Measurements from ENCODE around the gene SLAIN2.

The SLAIN2 gene

DNA sequence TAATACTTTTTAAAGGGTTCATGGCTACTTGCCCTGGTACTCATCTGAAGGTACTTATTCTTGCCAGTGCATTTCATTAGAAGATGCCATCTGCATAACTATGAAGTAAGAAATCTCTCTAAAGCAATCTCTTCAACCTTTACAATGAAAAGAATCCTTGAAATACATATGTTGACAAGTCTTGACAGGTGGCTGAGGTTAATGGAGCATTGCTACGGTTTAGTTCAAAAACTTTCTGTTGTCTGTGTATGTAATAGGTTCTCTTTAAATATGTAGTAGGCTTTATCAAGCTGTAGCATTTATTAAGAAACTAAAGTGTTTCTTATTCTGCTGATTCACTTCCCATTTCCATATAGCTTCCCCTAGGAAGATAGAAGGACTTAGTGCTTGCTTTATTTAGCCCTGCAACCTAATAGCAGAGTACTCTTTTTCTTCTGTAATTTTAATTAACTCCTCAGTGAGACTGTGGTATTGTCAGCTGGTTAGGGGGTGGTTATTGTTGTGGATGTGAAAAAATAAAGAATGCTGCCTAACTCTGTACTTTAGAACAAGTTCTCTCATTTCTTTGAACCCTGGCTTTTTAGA, 39.3 kb downstream of the SLAIN2 start:
- TF ChIP-seq, protein P1, sequence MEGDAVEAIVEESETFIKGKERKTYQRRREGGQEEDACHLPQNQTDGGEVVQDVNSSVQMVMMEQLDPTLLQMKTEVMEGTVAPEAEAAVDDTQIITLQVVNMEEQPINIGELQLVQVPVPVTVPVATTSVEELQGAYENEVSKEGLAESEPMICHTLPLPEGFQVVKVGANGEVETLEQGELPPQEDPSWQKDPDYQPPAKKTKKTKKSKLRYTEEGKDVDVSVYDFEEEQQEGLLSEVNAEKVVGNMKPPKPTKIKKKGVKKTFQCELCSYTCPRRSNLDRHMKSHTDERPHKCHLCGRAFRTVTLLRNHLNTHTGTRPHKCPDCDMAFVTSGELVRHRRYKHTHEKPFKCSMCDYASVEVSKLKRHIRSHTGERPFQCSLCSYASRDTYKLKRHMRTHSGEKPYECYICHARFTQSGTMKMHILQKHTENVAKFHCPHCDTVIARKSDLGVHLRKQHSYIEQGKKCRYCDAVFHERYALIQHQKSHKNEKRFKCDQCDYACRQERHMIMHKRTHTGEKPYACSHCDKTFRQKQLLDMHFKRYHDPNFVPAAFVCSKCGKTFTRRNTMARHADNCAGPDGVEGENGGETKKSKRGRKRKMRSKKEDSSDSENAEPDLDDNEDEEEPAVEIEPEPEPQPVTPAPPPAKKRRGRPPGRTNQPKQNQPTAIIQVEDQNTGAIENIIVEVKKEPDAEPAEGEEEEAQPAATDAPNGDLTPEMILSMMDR (IDR thresholded peaks at IDR 0.05; ENCODE audit: insufficient read depth, low read length, poor library complexity, severe bottlenecking) = no peak
- no peak for DNase-seq (ENCODE audit: extremely low read depth, insufficient read length)
- no peak overlapping the region for H3K4me3 ChIP-seq (replicated peaks; ENCODE audit: low read depth, low read length)
- H3K27me3 ChIP-seq (replicated peaks; ENCODE audit: control insufficient read depth, insufficient read depth, low read length) = no peaks in the 10 kb centered on the region
- no peaks in the 10 kb centered on the region; the same call in none of the 2 replicates for H3K36me3 ChIP-seq (ENCODE audit: control insufficient read depth, insufficient read depth, low read length)

DNA sequence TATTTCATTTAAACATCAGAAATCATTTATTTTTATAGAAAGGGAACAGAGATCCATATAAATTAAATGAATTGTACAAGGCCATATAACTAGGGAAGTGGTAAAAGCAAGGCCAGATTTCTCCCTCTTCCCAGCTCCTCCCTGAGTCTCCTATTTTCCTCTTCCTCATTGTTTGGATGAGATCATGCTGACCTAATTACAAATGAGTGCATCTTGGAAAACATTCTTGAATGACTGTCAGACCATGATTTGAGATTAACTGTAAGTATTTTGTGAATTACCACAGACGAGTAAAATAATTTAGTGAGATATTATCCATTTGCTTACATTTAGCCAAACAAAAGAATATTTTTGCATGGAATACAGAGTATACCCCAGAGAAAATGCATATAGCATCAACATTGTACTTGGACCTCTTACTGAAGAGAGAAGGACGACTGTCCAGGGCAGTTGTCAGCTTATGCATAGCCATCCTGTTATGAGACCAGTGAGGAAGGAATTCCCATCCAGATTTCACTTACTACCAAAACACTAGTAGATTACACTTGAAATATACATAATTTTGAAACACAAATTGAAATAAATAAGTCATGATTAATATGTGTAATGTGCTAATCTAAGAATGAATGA, 47.3 kb downstream of the SLAIN2 start:
- no peaks in the 10 kb centered on the region; the same call in 1 of the 2 replicates for H3K36me3 ChIP-seq (ENCODE audit: control insufficient read depth, insufficient read depth, low read length)
- TF ChIP-seq, protein P1 (IDR thresholded peaks at IDR 0.05; ENCODE audit: insufficient read depth, low read length, poor library complexity, severe bottlenecking) = no peak

DNA sequence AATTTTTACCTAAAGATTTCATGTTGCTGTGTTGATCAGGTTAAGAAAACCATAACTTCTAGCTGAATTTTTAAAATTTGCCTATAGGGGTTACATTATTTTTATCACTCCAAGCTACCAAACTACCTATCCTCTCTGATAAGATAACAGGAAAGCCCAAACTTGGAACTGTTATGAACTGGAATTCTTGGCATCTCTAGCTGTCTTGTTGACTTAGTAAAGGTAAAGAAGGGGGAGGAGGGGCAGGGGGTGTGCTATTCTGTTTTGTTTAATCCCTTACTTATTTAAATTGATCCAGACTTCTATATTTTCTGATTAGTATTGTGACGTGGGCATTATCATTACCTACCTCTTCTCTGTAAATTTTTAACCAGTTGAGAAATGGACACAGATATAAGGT, 54.7 kb downstream of the SLAIN2 start:
- Histone ChIP-seq H3K27me3 (replicated peaks; ENCODE audit: control insufficient read depth, insufficient read depth, low read length) (no peaks in the 10 kb centered on the region), H3K36me3 (ENCODE audit: control insufficient read depth, insufficient read depth, low read length) (no peaks in the 10 kb centered on the region; the same call in 1 of the 2 replicates), H3K4me3 (replicated peaks; ENCODE audit: low read depth, low read length) (no peak overlapping the region)
- TF ChIP-seq, protein P1 (IDR thresholded peaks at IDR 0.05; ENCODE audit: insufficient read depth, low read length, poor library complexity, severe bottlenecking) = no peak
- no peak for DNase-seq (ENCODE audit: extremely low read depth, insufficient read length)

More for the DNA sequence above, 47.3 kb downstream of the SLAIN2 start:
- no peaks in the 10 kb centered on the region for H3K27me3 ChIP-seq (replicated peaks; ENCODE audit: control insufficient read depth, insufficient read depth, low read length)
- H3K4me3 ChIP-seq (replicated peaks; ENCODE audit: low read depth, low read length) = no peak overlapping the region
- no peak for DNase-seq (ENCODE audit: extremely low read depth, insufficient read length)

DNA sequence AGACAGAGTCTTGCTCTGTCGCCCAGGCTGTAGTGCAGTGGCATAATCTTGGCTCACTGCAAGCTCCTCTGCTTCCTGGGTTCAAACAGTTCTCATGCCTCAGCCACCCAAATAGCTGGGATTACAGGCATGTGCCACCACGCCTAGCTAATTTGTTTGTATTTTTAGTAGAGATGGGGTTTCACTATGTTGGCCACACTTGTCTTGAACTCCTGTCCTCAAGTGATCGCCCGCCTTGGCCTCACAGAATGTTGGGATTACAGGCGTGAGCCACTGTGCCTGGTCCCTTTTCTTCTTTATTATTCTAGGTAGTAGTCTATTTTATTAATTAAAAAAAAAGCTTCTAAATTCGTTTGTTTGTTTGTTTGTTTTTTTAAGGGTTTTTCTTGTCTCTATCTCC, 59.1 kb downstream of the SLAIN2 start:
- Histone ChIP-seq H3K36me3 (ENCODE audit: control insufficient read depth, insufficient read depth, low read length) (peaks cover 3% of the 10 kb centered on the region), H3K4me3 (replicated peaks; ENCODE audit: low read depth, low read length) (no peak overlapping the region), H3K27me3 (replicated peaks; ENCODE audit: control insufficient read depth, insufficient read depth, low read length) (no peaks in the 10 kb centered on the region)
- TF ChIP-seq, protein P1 (IDR thresholded peaks at IDR 0.05; ENCODE audit: insufficient read depth, low read length, poor library complexity, severe bottlenecking) = no peak
- no peak for DNase-seq (ENCODE audit: extremely low read depth, insufficient read length)

DNA sequence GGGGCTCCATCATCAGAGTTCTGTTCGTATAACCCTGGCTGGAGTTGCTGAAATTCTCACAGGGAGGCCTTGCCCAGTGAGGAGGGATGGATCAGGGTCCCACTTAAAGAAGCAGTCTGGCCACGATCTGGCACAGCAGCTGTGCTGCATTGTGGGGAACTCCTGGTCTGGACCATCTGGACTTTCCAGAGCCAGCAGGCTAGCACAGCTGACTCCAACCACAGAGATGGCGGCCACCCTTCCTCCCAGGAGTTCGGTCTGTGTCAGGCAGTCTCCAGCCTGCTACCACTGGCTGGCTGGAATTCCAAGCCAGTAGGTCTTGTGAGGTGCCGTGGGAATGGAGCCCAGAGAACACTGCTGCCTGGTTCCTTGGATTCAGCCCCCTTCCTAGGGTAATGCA, 62.0 kb downstream of the SLAIN2 start:
- Histone ChIP-seq H3K36me3 (ENCODE audit: control insufficient read depth, insufficient read depth, low read length) (peaks cover 3% of the 10 kb centered on the region), H3K27me3 (replicated peaks; ENCODE audit: control insufficient read depth, insufficient read depth, low read length) (no peaks in the 10 kb centered on the region), H3K4me3 (replicated peaks; ENCODE audit: low read depth, low read length) (no peak overlapping the region)
- TF ChIP-seq, protein P1 (IDR thresholded peaks at IDR 0.05; ENCODE audit: insufficient read depth, low read length, poor library complexity, severe bottlenecking) = no peak
- DNase-seq (ENCODE audit: extremely low read depth, insufficient read length) = no peak

All from GM06990 (cell line).